ENCODE measurements around the gene TMEM106B. TPM values are rescaled to one million over a fixed set of nuclear protein-coding genes. Genes with fewer than 3 reads are reported as not detected.

The TMEM106B gene
- total RNA-seq, 2 donors from 2014 or later, result 40.3 to 59.6 TPM

DNA sequence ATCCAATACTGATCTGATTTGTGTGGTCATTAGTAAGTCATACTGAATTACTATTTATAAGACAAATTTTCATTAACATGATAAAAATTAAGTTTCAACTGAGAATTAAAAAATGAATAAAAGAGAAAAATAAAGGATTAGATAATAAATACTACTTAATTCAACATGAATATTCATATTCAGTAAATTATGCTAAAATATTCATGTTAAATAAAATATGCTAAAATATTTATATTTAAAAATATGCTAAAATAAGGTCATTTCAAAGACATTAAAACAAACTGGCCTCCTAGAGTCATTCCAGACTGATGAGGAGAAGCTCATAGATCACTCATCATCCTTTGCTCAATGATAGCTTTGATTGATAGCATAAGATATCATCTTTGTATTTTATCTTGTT, 16.7 kb upstream of the TMEM106B start:
- no peak overlapping the region for H3K4me3 Mint-ChIP-seq
- Histone ChIP-seq H3K4me1 (ENCODE audit: control insufficient read depth, insufficient read depth, low read length) (no peaks in the 10 kb centered on the region), H3K27ac (ENCODE audit: low read depth, low read length) (no peak overlapping the region), H3K36me3 (ENCODE audit: control insufficient read depth, insufficient read depth, low read length) (no peaks in the 10 kb centered on the region), H3K27me3 (ENCODE audit: control insufficient read depth, insufficient read depth, low read length, poor library complexity, severe bottlenecking) (no peaks in the 10 kb centered on the region), H3K4me3 (ENCODE audit: low read length) (no peak overlapping the region), H3K9ac (ENCODE audit: extremely low read depth, low read length, poor library complexity, severe bottlenecking) (no peak overlapping the region), H3K9me3 (ENCODE audit: control insufficient read depth, low read length) (no peaks in the 10 kb centered on the region)
- H3K36me3 Mint-ChIP-seq (ENCODE audit: low read depth), result no peaks in the 10 kb centered on the region
- no peaks in the 10 kb centered on the region for H3K9me3 Mint-ChIP-seq
- no peak overlapping the region for H3K27ac Mint-ChIP-seq
- TF ChIP-seq, protein P1, sequence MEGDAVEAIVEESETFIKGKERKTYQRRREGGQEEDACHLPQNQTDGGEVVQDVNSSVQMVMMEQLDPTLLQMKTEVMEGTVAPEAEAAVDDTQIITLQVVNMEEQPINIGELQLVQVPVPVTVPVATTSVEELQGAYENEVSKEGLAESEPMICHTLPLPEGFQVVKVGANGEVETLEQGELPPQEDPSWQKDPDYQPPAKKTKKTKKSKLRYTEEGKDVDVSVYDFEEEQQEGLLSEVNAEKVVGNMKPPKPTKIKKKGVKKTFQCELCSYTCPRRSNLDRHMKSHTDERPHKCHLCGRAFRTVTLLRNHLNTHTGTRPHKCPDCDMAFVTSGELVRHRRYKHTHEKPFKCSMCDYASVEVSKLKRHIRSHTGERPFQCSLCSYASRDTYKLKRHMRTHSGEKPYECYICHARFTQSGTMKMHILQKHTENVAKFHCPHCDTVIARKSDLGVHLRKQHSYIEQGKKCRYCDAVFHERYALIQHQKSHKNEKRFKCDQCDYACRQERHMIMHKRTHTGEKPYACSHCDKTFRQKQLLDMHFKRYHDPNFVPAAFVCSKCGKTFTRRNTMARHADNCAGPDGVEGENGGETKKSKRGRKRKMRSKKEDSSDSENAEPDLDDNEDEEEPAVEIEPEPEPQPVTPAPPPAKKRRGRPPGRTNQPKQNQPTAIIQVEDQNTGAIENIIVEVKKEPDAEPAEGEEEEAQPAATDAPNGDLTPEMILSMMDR (conservative IDR thresholded peaks at IDR 0.05), result no peak
- H3K4me1 Mint-ChIP-seq, result peaks cover 3% of the 10 kb centered on the region
- DNase-seq, result no peak
- no peaks in the 10 kb centered on the region for H3K27me3 Mint-ChIP-seq (ENCODE audit: insufficient read depth)

DNA sequence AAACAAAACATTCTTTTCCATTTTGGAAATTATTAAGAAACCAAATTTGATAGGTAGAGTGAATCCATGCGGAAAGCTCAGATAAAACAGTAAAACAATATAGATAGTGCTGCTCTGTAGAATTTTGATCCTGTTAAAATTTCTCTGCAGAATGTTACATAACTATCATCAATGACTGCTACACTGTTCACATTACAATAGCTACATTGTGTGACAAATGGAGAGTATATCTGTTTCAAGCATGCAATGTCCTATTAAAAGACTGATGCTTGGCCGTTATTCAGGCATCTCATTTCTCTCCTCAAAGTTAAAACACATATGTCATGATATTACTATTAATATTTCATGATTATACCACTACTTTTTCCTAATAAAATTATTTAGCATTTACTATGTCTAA, 14.7 kb upstream of the TMEM106B start:
- Histone ChIP-seq H3K4me3 (ENCODE audit: low read length) (no peak overlapping the region), H3K36me3 (ENCODE audit: control insufficient read depth, insufficient read depth, low read length) (no peaks in the 10 kb centered on the region), H3K9me3 (ENCODE audit: control insufficient read depth, low read length) (no peaks in the 10 kb centered on the region), H3K4me1 (ENCODE audit: control insufficient read depth, insufficient read depth, low read length) (no peaks in the 10 kb centered on the region), H3K27me3 (ENCODE audit: control insufficient read depth, insufficient read depth, low read length, poor library complexity, severe bottlenecking) (no peaks in the 10 kb centered on the region), H3K27ac (ENCODE audit: low read depth, low read length) (no peak overlapping the region), H3K9ac (ENCODE audit: extremely low read depth, low read length, poor library complexity, severe bottlenecking) (no peak overlapping the region)
- TF ChIP-seq, protein P1 (conservative IDR thresholded peaks at IDR 0.05), result no peak
- no peak for DNase-seq
- Mint-ChIP-seq H3K9me3 (no peaks in the 10 kb centered on the region), H3K36me3 (ENCODE audit: low read depth) (no peaks in the 10 kb centered on the region), H3K27me3 (ENCODE audit: insufficient read depth) (no peaks in the 10 kb centered on the region), H3K4me3 (no peak overlapping the region), H3K4me1 (peaks cover 4% of the 10 kb centered on the region), H3K27ac (no peak overlapping the region)
- 94% methylated on average over 2 of the region's 2 CpGs; no CpG with 5 or more reads in 1 of the 2 experiments for WGBS, 2 experiments (ENCODE audit: insufficient coverage in 1 of 2, insufficient read length in 1 of 2)

DNA sequence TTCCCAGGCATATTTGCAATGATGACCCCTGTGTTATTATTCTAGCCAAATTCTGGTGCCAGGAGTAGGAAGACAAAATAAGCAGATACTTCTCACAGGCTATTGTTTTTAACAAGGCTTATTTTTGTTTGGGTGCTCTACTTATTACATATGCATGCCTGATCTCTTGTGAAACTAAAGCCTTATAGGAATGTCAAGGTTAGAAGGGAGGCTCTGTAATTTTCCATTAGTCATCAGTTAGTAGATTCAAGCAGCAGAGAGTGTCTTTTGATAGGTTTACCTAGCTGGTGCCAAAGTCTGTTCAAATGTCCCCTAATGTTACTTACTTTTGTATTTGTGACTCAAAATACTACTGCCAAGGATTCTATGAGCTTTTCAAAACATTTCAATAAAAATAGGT, 11.7 kb upstream of the TMEM106B start:
- H3K27me3 ChIP-seq (ENCODE audit: control insufficient read depth, insufficient read depth, low read length, poor library complexity, severe bottlenecking), result no peaks in the 10 kb centered on the region
- TF ChIP-seq, protein P1 (conservative IDR thresholded peaks at IDR 0.05), result no peak
- peak overlapping the region; percentile 8 for H3K27ac Mint-ChIP-seq

More for the DNA sequence above, 11.7 kb upstream of the TMEM106B start:
- Histone ChIP-seq H3K4me1 (ENCODE audit: control insufficient read depth, insufficient read depth, low read length) (no peaks in the 10 kb centered on the region), H3K4me3 (ENCODE audit: low read length) (no peak overlapping the region), H3K9ac (ENCODE audit: extremely low read depth, low read length, poor library complexity, severe bottlenecking) (no peak overlapping the region), H3K27ac (ENCODE audit: low read depth, low read length) (no peak overlapping the region), H3K36me3 (ENCODE audit: control insufficient read depth, insufficient read depth, low read length) (no peaks in the 10 kb centered on the region), H3K9me3 (ENCODE audit: control insufficient read depth, low read length) (no peaks in the 10 kb centered on the region)
- Mint-ChIP-seq H3K9me3 (no peaks in the 10 kb centered on the region), H3K27me3 (ENCODE audit: insufficient read depth) (no peaks in the 10 kb centered on the region), H3K36me3 (ENCODE audit: low read depth) (no peaks in the 10 kb centered on the region), H3K4me1 (peaks cover 4% of the 10 kb centered on the region), H3K4me3 (no peak overlapping the region)
- DNase-seq, result no peak
